GM18870 (cell line): ENCODE results near the gene LRRC74B.
"Not testable (repeated sequence)": the region's sequence is repeated elsewhere in the genome, so short reads cannot be mapped to it uniquely, and the experiment has no call there.

Experiments
- ATAC-seq: cut with Tn5 transposase; IDR thresholded peaks from one replicate; pipeline ENCODE4 v1.9.1; 2021; ENCODE audit warnings: moderate library complexity; ENCODE audit not compliant: unreplicated experiment

LRRC74B gene

DNA sequence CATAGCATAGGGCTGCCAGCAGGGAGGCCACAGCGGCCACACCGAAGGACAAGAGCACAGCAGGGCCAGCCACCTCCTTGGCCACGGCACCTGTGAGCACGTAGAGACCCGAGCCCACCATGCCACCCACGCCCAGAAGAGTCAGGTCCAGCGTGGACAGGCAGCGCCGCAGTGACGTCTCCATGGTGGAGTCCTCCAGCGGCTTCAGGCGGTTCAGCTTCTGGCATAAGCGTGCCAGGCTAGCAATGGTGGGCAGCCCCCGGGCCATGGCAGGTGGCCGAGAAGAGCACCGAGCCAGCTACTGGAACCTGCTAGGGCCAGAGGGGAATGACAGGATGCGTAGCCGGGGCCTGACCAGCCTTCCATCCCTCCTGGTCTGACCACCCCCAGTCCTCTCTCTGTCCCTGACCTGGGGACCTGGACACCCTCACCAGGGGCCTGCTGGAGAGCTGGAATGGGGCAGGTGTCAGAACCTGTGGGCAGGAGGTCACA, 14.2 kb upstream of the LRRC74B start:
- no peak for ATAC-seq

DNA sequence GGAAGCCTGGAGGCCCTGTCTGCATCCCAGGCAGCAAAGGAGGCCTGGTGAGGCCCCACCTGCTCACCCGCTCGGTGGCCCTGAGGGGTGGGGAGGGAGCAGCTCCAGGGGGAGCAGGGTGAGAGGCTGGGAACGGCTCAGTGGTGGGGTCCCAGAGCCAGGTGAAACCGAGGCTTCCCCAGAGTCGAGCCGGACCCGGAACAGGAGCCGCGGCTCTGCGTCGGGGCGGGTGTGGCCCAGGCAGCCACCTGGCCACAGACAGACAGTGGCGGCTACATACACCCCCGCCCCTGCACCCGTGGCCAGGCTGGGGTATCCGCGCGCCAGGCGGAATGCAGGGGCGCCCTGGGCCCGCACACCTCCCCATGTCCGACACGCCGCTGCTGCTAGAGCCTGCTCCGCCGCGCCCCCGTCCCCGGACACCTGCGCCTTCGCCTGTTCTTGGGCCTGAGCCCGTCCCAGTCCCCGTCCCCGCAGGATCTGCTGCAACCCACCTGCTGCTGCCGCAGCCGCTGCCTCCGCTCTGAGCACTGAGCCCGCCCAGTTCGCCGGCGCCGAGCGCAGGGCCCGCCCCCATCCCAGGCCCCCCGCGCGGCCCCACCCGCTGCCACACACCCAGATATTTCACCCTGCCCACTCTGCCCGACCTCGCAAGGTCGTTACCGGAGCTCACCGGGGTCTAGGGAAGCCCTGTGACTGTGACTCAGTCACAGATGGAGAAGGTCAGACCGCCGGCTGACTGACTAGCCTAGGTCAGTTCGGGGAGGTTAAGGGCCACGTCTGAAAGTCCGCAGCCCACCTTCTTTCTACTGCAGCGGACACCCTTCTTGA, 13.5 kb upstream of the LRRC74B start, which contains the start of gene SLC7A4:
Gene SLC7A4, minus strand, starts transcription at position 525 of the 831 bp plus-strand sequence. CDS start 749 bp downstream, outside the sequence.
- no peak for ATAC-seq

DNA sequence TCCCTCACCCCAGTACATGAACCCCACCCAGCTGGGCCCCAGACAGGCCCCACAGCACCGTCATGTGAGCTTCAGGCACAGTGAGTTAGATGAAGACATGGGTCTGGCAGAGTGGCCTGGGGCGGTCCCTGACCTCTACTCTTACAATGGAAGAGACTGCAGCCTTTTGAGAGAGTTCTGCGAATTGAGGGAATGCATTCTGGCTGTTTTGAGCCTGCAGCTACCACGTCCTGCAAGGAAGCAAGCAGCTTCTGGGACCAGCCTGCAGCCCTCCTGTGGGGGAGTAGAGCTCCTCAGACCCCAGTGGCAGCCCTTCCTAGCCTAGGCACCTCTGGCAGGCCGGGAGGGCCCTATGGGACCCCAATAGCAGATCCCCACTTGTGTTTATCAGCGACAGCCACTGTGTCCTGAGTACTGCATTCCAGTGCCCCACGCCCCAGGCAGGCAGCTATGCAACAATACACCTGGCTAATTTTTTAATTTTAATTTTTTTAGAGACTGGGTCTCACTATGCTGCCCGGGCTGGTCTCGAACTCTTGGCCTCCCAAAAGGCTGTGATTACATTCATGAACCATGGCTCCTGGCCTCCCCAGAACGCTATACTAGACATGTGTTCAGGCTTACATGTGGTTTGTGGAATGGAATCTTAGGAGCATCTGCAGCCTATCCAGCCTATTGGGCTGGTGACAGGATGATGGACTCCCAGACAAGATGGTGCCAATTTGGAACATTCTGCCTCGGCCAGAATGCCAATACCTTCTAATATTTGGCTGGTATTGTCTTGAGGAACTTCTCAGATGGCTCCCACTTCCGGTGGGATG, 12.7 kb upstream of the LRRC74B start:
- no peak for ATAC-seq

DNA sequence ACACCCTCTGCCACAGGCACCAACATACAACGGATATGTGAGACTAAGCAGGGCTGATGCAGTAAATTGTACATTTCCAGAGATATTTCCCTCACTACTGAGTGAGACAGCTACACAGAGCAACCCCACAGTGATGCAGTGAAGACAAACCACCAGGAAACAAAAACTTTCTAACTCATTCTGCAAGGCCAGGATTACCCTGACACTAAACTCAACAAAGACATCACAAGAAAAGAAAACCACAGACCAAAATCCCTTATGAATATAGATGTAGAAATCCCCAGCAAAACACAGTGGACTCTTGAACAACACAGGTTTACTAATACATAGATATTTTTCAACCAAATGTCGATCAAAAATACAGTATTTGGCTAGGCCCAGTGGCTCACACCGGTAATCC, 11.9 kb upstream of the LRRC74B start:
- no peak for ATAC-seq

DNA sequence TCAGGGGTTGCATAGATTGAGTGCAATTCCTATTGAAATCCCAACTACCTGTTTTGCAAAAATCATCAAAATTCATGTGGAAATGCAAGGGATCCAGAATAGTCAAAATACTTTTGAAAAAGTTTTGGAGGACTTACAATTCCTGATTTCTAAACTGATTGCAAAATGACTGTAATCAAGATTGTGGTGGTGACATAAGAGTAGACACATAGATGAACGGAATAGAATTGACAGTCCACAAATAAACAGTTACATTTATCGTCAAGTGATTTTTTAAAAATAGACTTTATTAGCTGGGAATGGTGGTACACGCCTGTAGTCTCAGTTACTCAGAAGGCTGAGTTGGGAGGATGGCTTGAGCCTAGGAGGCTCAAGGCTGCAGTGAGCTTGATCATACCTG, 10.8 kb upstream of the LRRC74B start:
- ATAC-seq: no peak

DNA sequence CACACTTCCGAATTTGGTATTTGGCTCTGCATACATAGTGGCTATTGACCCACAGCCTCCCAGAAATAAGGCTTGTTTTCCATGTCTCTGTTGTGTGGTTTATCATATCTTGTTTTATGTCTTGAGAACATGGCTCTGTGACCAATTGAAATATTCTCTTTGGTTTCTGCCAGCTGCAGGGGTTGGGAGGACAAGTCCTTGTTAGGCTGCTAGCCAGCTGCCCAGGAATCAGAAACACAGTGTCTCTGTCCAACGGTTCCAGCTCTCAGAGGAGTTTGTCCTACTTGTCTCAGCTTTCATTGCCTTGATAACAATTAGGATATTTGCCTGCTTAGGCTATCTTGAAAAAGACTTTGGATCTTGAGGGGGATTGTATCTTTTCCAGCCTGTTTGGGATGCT, 7.3 kb upstream of the LRRC74B start:
- ATAC-seq: no peak

DNA sequence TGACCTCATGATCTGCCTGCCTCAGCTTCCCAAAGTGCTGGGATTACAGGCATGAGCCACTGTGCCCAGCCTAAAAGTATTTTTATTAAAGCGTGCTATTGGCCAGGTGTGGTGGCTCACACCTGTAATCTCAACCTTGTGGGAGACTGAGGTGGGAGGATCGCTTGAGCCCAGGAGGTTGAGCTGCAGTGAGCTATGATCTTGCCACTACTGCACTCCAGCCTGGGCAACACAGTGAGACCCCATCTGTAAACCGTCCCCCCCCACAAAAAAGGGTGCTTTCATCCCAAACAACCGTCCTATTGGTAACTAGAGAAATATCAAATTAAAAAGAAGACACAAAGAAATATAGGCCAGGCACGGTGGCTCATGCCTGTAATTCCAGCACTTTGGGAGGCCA, 6.6 kb upstream of the LRRC74B start:
- not testable (repeated sequence) for ATAC-seq

DNA sequence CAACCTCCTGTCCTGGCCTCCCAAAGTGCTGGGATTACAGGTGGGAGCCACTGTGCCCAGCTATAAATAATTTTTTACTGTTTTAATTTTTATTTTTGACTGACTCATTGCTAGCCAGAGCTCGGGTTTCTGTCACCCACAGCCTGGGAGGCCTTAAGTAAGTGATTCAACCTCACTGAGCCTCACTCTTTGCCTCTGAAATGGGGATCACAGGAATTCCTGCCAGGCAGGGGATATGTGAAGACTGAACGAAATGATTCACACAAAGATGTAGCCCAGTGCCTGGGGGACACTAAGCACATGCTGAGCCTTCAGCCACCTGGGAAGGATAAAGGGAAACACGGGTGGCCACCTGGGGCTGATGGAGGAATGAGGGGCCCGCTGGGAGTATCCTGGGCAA, 3.8 kb upstream of the LRRC74B start:
- no peak for ATAC-seq

DNA sequence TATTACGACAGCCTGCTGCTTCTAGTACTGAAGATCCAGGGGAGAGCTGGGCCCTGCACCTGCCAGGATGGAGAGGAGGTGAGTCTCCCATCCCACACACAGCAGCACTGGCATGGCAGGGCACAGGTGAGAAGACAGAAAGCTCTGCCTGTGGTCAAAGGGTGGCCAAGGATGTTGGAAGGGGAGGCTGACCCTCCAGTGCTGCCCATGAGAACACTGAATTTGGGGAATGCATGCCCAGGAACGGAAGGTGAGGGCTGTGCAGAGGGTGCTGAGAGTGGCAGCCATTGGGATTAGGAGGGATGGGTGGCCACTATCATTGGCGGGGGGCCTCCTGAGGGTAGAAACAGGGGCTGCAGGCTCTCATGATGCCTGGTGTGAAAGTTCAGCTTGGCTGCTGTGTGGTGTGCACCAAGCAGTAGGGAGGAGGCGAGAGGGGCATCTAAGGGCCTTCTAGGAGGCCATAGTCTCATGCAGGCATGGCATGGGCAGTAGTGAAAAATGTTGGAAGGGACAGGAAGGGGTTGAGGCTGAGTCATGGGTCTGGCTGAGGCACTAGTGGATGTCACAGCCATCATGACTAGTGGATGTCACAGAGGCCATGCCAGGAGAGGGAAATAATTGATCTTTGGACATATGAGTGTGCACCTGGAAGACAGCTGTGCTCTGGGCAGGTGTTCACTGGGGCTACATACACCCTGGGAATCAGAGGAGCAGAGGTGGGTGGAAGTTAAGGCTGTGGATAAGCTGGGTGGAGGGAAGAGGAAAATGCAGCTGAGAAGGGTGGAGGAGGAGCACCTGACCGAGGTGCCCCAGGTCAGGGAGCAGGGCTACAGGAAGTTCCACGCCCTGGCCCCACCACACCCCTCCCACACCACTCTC, 2.5 kb upstream of the LRRC74B start:
- ATAC-seq: no peak

DNA sequence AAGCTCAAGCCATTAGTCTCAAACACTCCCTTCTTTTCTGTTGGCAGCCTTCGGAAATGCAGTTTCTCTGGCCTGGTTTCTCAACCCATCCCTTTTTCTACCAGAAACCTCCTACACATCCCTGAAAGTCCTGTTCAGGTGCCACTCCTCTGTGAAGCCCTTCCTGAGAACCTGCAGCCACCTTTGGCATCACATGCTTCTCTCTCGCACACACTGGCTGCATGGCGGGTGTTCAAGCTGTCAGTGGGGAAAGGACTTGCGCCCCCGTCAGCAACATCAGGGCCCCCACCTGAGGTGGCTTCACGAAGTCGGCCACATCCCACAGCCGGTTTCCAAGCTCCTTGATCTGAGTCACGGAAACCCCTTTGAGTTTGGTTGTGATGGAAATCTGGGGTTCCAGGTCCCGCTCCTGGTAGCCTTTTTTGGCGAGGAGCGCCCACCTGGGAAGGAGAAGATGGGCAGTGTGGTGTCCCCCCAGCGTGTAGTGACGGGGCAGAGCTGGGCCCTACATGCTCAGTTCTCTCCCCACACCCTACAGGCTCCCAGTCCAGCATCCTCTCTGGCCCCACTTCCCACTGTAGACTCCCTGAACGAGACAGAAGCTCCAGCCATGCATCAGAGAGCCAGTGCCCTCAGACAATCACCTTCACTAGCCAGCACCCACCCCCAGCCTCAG, 1.7 kb upstream of the LRRC74B start:
- ATAC-seq: no peak

DNA sequence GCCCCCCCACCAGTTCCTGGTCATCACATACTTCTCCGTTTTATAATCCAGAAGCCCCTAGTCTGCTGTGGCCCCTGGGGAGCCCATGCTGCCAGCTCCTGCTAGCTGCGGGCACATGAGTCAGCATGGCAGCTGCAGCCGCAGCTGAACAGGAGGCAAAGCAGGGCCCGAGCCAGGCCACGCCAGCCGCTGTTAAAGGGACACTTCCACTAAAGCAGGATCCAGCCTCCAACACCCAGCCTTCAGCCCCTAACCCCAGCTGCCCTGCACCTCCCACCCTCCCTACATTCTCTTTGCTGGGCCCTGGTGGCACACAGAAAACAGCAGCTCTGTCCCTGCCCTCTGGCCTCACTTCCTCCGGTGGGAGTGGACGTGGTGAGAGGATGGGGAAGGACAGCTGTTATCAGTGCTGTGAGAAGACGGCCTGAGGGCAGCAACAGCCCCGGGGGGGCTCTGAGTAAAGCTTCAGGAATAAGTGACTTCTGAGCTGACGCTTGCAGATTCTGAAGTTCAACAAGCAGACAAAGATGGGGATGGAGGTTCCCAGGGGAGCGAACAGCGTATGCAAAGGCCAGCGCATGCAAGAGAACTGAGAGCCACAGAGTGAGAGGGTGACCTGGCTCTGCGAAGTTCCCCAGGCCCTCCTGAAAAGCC, 688 bp upstream of the LRRC74B start:
- ATAC-seq: no peak

DNA sequence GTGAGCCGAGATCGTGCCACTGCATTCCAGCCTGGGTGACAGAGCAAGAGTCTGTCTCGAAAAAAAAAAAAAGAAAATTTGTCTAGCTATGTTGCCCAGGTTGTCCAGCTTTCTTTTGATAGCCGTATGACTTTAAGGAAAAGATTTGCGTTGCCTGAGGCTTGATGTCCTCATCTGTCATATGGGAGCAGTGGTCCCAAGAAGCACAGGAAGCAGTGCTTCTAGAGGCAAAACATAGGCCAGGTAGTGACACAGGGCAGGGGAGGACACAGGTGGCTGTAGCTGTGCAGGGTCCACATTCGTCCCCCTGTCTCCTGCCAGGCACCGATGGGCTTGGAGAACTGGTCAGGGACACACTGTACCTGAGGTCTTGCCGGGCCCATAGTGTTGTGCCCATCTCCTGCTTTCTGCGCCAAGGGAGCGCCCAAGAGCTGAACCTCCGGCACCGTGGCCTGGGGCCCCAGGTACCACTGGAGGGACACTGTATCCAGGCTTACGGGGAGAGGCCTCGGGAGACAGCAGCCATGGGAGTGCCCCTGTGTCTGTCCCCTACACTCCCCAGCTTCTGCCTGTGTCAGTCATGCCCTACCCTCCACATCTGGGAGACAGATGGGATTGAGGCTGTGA, 1.4 kb downstream of the LRRC74B start:
- no peak for ATAC-seq

DNA sequence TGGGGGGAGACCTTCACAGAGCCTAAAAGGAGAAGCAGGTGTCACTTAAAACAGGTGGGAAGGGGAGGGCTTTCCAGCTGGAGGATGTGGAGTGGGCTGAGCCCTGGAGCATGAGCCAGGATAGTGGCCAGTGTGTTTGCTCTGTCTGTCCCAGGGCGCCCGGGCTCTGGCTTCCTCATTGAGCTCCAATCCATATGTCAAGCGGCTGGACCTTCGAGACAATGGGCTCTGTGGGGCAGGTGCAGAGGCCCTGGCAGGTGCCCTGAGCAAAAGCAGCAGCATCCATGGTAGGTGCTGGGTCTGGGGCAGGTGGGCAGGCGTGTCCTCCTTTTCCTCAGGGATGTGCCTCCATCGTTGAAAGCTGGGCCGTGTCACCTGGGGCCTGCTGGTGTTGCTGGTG, 2.0 kb downstream of the LRRC74B start:
- ATAC-seq: no peak

DNA sequence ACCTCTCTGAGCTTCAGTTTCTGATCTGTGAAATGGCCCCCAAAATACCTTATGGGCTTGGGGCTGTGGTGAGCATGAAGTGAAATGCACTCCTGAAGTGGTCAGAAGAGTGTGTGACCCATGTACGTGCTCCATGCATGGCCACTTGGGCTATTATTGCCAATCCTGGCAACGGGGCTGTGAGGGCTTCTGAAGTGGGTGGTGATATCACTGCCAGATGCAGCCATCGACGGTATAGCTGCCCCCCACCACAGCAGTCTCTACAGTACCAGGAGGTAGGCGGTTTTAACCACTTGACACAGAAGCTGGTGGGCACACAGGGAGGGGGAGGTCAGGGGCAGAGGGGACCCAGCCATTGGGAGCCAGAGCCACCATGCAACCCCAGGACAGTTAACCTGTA, 2.7 kb downstream of the LRRC74B start:
- ATAC-seq: not testable (repeated sequence)

DNA sequence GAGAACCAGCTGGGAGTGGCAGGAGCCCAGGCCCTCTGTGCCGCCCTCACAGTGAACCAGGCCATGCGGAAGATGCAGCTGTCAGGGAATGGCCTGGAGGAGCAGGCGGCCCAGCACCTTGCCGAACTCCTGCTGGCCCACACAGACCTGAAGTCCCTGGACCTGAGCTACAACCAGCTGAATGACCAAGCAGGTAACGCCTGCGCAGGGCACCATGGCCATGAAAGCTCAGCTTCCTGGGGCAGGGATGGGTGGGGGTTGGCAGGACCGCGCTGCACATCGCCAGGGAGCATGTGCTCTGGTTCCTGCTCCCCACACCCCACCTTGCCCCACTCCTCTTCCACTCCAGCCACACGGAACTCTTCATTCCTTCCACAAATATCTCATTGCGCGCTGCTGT, 3.2 kb downstream of the LRRC74B start:
- ATAC-seq: not testable (repeated sequence)

DNA sequence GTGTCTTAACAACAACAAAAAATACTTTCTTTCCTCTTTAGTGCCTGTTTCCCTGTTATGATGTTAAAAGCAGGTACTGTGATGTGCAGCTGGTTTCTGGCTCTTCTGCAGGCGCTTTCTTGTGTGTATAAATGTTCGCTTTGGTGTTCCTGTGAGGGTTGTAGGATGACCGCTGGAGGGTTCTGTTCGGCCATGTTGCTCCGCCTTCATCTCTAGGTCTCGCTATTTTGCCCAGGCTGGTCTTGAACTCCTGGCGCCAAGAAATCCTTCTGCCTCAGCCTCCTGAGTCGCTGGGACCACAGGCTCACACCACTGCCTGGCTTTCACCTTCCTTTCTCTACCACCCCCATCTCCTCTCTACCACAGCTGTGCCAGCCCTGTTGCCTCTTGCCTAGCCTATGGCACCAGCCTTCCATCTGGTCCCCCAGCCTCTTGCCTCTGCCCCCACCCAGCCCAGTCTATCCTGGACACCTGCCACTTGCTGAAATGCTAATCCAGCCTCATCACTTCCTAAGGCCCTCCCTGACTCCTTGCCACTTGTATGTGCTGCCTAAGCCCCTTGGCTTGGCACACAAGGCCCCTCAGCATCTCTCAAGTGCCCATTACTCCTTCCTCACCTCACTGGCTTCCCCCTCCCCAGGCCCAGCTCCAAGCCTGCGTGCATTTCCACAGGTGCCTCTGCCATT, 5.5 kb downstream of the LRRC74B start:
- ATAC-seq: no peak

DNA sequence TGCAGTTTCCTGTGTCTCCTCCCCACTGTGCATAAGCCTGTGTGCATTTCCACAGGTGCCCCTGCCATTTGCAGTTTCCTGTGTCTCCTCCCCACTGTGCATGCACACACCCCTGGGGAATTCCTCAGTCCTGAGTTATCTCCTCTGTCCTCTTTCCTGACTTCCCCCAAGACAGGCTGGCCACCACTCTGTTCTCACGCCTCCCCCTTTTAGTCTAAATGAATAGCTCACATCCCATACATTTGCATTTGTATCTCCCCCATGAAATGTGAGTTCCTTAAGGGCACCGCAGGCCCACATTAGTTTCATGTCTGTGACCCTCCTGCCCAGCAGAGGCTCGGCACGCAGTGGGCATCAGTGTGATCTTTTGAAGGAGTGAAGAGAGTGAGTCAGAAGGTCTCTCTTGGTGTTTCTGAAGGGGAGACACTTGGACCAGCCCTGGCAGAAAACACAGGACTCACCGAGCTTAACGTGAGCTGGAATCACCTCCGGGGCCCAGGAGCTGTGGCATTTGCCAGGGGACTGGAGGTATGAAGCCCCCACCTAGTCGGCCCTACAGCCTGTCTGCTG, 6.2 kb downstream of the LRRC74B start:
- ATAC-seq: no peak

DNA sequence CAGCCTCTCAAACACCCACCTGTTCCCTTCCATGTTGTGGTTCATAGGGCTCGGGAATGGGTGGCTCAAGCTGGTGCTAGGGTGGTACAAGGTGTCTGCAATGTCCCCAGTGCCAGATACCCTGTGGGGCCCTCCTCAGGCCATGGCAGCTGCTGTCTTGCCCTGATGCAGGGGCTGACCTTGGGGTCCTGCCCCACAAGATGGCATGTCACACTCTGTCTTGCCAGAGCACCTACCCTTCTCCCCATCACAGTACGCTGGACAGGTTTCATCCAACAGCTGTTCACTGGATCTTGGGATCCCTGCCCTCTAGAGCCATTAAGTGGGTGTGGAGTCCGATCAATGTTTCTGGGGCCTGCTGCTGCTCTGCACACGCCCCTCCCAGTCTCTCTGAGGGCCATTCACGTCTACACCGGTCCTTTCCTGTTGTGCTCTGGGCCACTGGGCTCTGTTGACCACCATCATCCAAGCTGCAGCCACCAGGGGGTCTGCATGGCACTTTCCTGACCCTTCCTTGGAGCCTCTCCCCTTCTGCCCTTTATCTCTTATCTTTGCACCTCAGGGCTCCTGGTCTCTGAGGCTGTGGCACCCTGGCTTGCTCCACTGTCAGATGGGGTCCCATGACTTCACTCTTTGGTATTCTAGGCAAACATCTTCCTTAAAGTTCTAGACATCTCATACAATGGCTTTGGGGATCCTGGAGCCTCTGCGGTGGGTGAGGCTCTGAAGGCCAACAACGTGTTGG, 7.1 kb downstream of the LRRC74B start:
- no peak for ATAC-seq
